Activated CD8-positive, alpha-beta memory T cell treated with anti-CD3 and anti-CD28 coated beads for 48 hours (primary cell): ENCODE results near the gene AUH.

ENCODE experiments used
- DNase-seq, 3 experiments: peaks; one replicate each; pipeline ENCODE4 v3.0.0-alpha.2; 2020; ENCODE audit warnings: low read depth in 2 of 3, low spot score in 2 of 3

The AUH gene

DNA sequence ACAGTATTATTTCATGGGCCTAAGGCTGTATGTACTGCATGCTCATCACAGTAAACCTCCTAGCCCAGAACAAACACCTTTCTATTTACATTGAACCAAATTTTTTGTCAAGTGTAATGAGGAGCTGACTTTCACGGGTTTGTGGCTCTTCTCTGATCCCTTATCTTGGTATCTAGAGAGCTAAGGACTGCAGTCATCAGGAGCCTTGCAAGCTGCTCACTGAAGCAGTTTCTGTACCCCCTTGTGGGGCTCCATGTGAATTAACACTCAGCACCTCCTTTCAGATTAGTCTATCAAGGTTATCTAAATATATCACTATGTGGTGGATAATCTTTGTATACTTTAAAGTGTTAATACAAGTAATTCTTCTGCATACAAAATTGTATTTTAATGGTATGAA, 108.2 kb downstream of the AUH start:
- no peak for DNase-seq

GRCh38 chr9:91248707-91249106, 113.0 kb downstream of the AUH start:
- DNase-seq = no peak

DNA sequence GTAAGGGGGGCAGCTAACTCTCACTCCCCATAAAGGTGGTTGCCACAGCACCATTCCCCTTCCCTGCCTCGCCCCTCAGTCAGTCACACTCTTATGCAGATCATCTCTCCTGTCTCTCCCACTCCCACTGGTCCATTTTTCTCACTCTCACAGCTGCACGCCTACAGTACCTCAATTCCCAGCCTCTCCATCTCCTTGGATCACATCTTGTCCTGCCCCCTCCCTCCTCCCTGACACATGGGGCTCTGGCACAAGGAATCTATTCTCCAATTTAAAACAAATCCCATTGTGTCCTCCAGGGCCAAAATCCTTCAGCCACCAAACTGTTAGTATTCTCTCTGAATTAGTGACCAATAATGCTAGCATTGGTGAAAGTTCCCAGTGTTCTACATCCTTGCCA, 114.4 kb downstream of the AUH start:
- DNase-seq = no peak

- DNase-seq = no peak
Measured at GRCh38 chr9:91246846-91247245, 114.9 kb downstream of the AUH start.

DNA sequence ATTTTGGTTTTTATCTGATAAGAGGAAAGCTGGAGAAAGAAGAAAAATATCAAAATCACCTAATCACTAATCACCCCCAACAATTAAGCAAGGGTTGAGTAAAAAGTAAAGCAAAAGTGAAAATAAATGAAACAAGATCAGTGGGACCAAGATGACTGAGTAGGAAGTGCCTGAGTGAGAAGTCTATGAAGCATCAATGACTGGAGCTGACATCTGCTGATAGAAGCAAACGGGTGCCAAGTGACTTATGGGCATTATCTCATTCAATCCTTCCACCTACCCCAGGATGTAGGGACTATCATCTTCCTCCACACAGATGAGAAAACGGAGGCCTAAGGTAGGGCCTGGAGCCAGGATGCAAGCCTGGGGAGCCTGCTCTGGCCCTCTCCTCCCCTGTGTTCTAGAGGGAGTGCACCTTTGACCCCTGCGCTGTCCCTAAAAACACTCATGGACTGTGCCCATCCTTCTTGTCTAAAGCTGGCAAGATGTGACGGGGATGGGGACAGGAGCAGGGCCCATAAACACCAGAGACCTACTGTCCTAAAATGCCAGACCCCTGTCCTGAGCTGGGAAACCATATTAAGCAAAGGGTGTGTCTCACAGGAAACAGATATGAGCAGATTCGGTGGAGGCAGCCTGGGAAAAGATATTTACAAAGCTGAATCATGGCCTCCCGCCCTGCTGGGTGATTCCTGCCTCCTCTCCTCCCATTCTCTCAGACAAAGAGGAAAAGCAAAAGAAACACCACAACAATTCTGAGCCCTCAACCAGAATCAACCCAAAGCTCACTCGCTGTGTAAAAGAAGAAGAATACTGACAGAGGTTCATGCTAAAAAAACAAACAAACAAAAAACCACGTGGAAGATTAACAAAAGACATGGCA, 116.0 kb downstream of the AUH start:
- DNase-seq = no peak

DNA sequence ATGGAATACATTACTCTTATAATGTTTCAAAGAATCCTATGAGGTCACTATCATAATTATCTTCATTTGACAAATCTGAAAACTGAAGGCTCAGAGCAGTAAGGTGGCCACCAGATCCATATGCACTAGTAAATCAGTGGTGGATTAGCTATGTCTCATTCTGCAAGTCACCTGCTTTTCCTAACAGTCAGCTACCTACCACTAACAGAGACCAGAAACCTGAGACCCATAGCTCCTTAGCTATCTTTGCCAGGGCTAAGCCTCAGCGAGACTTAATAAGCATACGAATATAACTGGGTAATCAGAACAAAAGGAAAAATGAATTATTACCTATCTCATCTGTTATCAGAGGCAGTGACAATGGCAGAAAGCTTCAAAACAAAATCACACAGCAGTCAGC, 118.7 kb downstream of the AUH start:
- DNase-seq = no peak

- DNase-seq = no peak
Measured at GRCh38 chr9:91241909-91242308, 119.8 kb downstream of the AUH start.

- DNase-seq = no peak
Measured at GRCh38 chr9:91240596-91241165, 121.0 kb downstream of the AUH start.

GRCh38 chr9:91239367-91240111, 122.2 kb downstream of the AUH start:
- no peak for DNase-seq

DNA sequence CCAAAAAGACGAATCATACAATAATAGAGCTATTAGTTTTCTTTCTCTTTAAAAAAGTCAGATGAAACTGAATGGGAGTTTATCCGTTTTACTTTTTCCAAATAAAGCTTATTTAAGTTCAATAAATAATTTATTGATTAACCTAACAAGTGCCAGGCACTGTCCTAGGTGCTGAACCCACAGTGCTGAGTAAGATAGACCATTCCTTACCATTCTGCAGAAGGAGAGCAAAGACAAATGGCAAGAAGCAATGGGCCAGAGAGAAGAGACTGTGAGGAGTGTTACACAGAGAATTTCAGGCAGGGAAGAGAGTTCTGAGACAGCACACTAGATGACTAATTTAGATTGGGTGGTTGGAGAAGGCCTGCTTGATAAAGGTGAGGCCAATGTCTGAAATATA, 127.2 kb downstream of the AUH start:
- DNase-seq = no peak

DNA sequence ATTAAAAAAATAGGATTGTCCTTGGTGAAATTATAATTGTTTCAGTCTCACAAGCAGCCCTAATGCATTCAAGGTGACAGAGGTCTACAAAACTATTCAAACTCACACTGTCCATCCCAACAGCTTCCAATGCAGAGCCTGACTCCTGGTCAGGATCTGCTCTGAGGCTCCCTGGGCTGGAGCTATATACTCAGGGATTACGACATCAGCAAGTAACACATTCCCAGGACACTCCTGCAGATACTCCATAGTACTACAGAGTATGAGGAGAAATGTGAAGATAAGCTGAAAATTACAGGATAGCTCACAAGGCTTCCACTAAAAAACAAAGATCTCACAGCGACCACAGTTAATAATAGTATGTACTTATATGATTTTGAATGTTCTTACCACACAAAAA, 130.1 kb downstream of the AUH start:
- no peak for DNase-seq

GRCh38 chr9:91223000-91223399, 138.7 kb downstream of the AUH start:
- DNase-seq = no peak

- no peak for DNase-seq
Measured at GRCh38 chr9:91222457-91222856, 139.3 kb downstream of the AUH start.

GRCh38 chr9:91221332-91221731, 140.4 kb downstream of the AUH start:
- DNase-seq = no peak

- DNase-seq = no peak
Measured at GRCh38 chr9:91220491-91221135, 141.1 kb downstream of the AUH start.

DNA sequence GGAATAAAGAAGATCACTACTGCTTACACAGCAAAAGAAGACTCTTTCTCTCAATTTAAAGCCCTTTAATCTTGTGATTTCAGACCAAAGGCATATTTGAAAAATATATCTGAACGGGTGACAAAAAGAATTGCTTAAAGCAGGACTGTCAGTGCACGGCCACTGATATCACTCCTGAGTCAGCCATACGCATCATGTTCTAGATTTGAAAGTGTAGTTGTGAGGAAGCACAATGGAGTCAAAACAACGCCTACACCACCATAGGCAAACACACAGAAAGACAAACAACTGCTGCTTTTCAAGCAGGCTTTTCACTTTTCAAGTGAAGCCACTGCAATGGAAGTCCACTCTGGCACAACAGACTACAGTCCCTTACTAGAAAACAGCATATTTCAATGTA, 141.7 kb downstream of the AUH start:
- no peak for DNase-seq

GRCh38 chr9:91219557-91219956, 142.2 kb downstream of the AUH start:
- no peak for DNase-seq

GRCh38 chr9:91217388-91217787, 144.3 kb downstream of the AUH start:
- DNase-seq = no peak

DNA sequence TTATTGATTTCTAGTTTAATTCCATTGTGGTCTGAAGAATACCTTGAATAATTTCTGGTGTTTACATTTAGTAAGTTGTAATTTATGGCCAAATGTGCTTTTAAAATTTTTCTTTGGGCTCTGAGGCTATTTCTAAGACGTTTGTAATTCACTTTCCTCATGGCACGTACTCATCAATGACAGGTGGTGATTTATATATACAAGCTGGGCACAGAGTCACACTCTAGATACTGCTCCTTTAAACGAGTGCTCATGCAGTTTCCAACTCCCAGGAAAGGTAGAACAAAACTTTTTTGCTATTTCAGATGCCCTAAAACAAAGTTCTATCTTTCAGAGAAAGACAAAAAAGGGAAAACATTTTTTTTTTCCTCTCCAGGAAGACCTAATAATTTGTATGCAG, 146.9 kb downstream of the AUH start:
- no peak for DNase-seq

GRCh38 chr9:91214086-91214485, 147.6 kb downstream of the AUH start:
- no peak for DNase-seq

- no peak for DNase-seq
Measured at GRCh38 chr9:91212596-91213243, 149.0 kb downstream of the AUH start.
